Thoracic aorta (tissue), 2 donors: ENCODE results near the gene FAR2. TPM values are rescaled to one million over a fixed set of nuclear protein-coding genes. Genes with fewer than 3 reads are reported as not detected.

Experiments
- ATAC-seq: fragments of 150-250 bp; one replicate; pipeline ENCODE4 v1.8.0; 2017; ENCODE audit warnings: low read depth; ENCODE audit not compliant: insufficient number of reproducible peaks, low FRiP score
- DNase-seq: peaks from one replicate; pipeline ENCODE4 v3.0.0-alpha.2; 2020; ENCODE audit warnings: low spot score
- H3K27ac ChIP-seq, 2 donors: fragments of 200-600 bp; sonication (generic); 1 replicate in 1 of 2; 2 replicates in 1 of 2; pipeline ENCODE4 v1.5.1; 2016; ENCODE audit warnings: mild to moderate bottlenecking in 2 of 2, moderate library complexity in 2 of 2
- H3K27me3 ChIP-seq: fragments of 200-600 bp; sonication (generic); replicated peaks from 2 replicates; pipeline ENCODE4 v1.6.0; 2016; ENCODE audit warnings: mild to moderate bottlenecking; ENCODE audit not compliant: insufficient read depth
- H3K36me3 ChIP-seq: fragments of 200-600 bp; sonication (generic); one replicate; pipeline ENCODE4 v1.5.1; 2016
- H3K4me1 ChIP-seq, 2 donors: fragments of 200-600 bp; sonication (generic); 1 replicate in 1 of 2; 2 replicates in 1 of 2; pipeline versions ENCODE4 v1.5.1 to v1.6.0; 2016; ENCODE audit warnings: low read depth in 2 of 2, mild to moderate bottlenecking in 1 of 2; ENCODE audit not compliant: control insufficient read depth in 1 of 2
- H3K4me3 ChIP-seq: fragments of 200-600 bp; sonication (generic); 2 replicates; pipeline ENCODE4 v1.5.1; 2016; ENCODE audit warnings: mild to moderate bottlenecking
- H3K9me3 ChIP-seq: fragments of 200-600 bp; sonication (generic); 2 replicates; pipeline ENCODE4 v1.5.1; 2016
- total RNA-seq, 2 donors: library from RNA; depleted of rRNA; stranded (reverse); fragments of >200 nt; gene quantifications; one replicate each; pipeline versions ENCODE4 v1.1.0 to v1.2.3, GENCODE V29; 2016
- TF ChIP-seq, protein P1 (sequence below): fragments of 200-600 bp; sonication (generic); IDR thresholded peaks from one replicate; pipeline ENCODE4 v1.5.1; 2019; ENCODE audit warnings: antibody characterized with exemption

The FAR2 gene
- total RNA-seq, 2 donors from 2014 or later, result 8.5 to 16.9 TPM

- H3K27me3 ChIP-seq, result no peaks in the 10 kb centered on the region
- TF ChIP-seq, protein P1, sequence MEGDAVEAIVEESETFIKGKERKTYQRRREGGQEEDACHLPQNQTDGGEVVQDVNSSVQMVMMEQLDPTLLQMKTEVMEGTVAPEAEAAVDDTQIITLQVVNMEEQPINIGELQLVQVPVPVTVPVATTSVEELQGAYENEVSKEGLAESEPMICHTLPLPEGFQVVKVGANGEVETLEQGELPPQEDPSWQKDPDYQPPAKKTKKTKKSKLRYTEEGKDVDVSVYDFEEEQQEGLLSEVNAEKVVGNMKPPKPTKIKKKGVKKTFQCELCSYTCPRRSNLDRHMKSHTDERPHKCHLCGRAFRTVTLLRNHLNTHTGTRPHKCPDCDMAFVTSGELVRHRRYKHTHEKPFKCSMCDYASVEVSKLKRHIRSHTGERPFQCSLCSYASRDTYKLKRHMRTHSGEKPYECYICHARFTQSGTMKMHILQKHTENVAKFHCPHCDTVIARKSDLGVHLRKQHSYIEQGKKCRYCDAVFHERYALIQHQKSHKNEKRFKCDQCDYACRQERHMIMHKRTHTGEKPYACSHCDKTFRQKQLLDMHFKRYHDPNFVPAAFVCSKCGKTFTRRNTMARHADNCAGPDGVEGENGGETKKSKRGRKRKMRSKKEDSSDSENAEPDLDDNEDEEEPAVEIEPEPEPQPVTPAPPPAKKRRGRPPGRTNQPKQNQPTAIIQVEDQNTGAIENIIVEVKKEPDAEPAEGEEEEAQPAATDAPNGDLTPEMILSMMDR, result no peak
- H3K27ac ChIP-seq, result no peak overlapping the region
- no peak for ATAC-seq
- no peaks in the 10 kb centered on the region for H3K36me3 ChIP-seq
- H3K4me3 ChIP-seq, result no peak overlapping the region
- H3K4me1 ChIP-seq, result peaks cover 0 to 2% of the 10 kb centered on the region in 2 donors
- DNase-seq, result no peak
- no peaks in the 10 kb centered on the region for H3K9me3 ChIP-seq
Observed at GRCh38 chr12:29155079-29155478, 6.0 kb downstream of the FAR2 start.

DNA sequence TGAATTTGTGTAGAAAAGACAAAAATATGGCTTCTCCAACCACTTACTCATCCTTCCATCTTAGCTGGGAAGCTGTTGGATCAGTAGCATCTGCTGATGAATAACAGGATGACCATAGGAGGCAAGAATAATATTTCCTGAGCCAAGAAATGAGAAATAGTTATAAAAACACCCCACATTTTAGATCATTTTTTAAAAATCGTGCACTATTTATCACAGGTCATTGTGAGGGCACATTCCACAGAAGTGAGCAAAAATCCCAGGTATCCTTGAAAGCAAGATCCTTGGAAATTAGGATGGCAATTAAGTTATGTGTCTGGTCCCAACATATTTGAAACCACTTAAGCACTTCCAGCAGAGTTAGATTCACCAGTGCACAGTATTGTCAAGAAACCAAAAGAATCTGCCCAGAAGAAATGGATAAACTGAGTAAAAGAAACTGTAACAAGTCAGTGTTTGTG, 8.4 kb downstream of the FAR2 start:
- peaks cover 0 to 2% of the 10 kb centered on the region in 2 donors for H3K4me1 ChIP-seq
- no peaks in the 10 kb centered on the region for H3K9me3 ChIP-seq
- DNase-seq (no peak), ATAC-seq (no peak)
- peak overlapping the region; percentile 27 for H3K4me3 ChIP-seq
- no peaks in the 10 kb centered on the region for H3K27me3 ChIP-seq
- no peaks in the 10 kb centered on the region for H3K36me3 ChIP-seq
- TF ChIP-seq, protein P1, result no peak
- H3K27ac ChIP-seq, result no peak overlapping the region

DNA sequence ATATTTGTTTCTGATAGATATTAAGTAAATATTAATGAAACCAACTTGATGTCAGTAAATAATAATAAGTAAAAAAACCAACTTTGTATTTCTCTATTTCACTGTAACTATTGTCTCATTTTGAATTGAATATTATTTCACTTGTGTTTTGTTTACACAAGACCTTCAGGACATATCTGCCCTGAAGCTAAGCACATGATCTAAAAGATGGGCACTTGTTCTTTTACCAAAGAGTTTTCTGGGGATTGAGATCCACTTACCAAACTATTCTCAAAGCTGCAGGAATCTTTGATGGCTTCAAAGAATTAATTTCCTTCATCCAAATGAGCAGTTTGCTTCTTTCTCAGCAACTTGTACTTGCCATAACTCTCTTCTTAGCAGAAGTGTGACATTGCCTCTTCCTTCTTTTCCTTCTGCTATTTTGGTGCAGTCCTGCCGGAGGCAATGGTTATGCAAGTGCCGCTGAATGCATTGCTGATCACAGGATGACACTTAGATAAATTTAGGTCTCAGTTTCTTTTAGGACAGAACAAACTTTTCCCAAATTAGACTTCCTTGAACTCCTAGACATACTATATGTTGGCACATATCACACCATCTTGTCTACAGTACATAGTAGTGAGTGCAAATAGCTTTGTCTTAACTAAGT, 9.2 kb downstream of the FAR2 start:
- TF ChIP-seq, protein P1, result no peak
- Histone ChIP-seq H3K27ac (no peak overlapping the region), H3K4me1 (peaks cover 0 to 2% of the 10 kb centered on the region in 2 donors), H3K4me3 (no peak overlapping the region), H3K9me3 (no peaks in the 10 kb centered on the region), H3K27me3 (no peaks in the 10 kb centered on the region), H3K36me3 (no peaks in the 10 kb centered on the region)
- ATAC-seq (no peak), DNase-seq (no peak)

GRCh38 chr12:29159661-29160060, 10.6 kb downstream of the FAR2 start:
- DNase-seq, result no peak
- Histone ChIP-seq H3K4me1 (peaks cover 0 to 2% of the 10 kb centered on the region in 2 donors), H3K27me3 (no peaks in the 10 kb centered on the region), H3K36me3 (no peaks in the 10 kb centered on the region), H3K4me3 (no peak overlapping the region), H3K9me3 (no peaks in the 10 kb centered on the region), H3K27ac (no peak overlapping the region)
- no peak for ATAC-seq
- TF ChIP-seq, protein P1, result no peak

- H3K9me3 ChIP-seq, result no peaks in the 10 kb centered on the region
- TF ChIP-seq, protein P1, result no peak
- peaks cover 0 to 2% of the 10 kb centered on the region in 2 donors for H3K4me1 ChIP-seq
- DNase-seq (no peak), ATAC-seq (no peak)
- no peak overlapping the region for H3K4me3 ChIP-seq
- H3K27ac ChIP-seq, result no peak overlapping the region
- no peaks in the 10 kb centered on the region for H3K36me3 ChIP-seq
- H3K27me3 ChIP-seq, result no peaks in the 10 kb centered on the region
Observed at GRCh38 chr12:29160230-29160629, 11.2 kb downstream of the FAR2 start.
